ENCODE measurements around the gene ABLIM3.
"Not testable (repeated sequence)": the region's sequence is repeated elsewhere in the genome, so short reads cannot be mapped to it uniquely, and the experiment has no call there.

Gene ABLIM3

DNA sequence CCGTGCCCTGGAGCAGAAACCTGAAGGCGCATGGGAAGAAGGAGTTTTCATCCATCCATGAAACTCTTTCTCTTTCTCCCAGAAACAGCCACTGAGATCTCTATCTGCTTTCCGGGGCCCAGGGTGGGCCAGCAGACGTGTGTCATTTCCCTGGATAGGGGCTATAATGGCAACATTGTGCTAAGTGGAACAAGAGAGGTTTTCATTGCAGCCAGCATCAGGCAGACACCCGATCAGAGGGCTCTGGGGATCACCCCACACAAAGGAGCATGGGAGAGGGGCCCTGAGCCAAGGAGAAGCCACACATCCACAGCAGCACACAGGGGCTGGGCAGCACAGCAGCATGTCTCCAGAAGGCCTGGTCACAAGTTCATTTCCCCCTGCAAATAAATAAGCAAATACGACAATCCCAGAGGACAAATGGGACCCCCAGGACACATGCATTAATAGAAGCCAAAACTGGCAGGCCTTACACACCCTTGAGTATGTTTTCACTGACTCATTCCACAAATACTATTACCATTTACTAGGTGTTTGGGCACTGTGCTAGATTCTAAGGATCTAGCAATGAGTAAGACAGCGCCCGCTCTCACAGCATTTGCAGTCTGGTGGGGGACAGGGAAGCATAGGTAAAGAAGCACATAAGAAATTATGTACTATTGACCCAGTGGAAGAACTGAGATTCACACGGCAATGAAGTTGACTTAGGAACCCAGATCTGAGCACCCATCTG lies 126.1 kb downstream of the ABLIM3 start:
- ChIA-PET CTCF (interaction anchor here (1.2 to 1.3 kb wide), 2 partner anchors 14 to 153 kb away, joined by 3 to 5 read pairs; no protein-coding TSS in a partner anchor), POLR2A (no interaction called here)
- no peak for TF ChIP-seq FOXM1 (IDR thresholded peaks at IDR 0.05; ENCODE audit: borderline replicate concordance)
- no peak for TF ChIP-seq L3MBTL2 (conservative IDR thresholded peaks at IDR 0.05)
- TF ChIP-seq HDGF (IDR thresholded peaks at IDR 0.05; ENCODE audit: borderline replicate concordance) = no peak
- no peak for TF ChIP-seq ARNT (IDR thresholded peaks at IDR 0.05)
- TF ChIP-seq LEF1 (IDR thresholded peaks at IDR 0.05; ENCODE audit: borderline replicate concordance) = no peak
- no peak for DNase-seq (ENCODE audit: extremely low spot score)

DNA sequence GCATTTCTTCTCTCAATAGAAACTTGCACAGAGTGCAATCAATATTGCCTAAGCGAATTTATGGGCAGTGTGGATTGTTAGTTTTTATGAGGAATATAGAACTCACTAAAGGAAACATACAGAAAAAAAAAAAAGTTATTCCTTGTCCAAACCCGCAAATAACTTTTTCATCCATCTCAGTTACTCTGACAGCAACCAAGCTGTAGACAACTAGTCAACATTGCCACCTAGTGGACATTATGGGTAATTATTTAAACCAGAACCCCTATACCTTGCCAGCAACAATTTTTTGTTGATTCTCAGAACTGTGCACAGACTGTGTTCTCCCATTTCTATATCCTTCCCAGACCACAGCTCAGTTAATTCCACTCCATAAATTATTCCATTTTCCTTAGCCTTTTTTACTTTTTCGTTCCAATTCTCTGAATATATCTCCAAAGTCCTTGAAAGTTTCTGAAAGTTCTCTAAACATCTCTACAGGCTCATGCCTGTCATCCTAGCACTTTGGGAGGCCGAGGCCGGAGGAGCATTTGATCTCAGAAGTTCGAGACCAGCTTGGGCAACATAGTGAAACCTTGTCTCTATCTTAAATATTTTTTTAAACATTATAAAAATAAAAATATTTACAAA lies 127.8 kb downstream of the ABLIM3 start:
- ChIA-PET CTCF (interaction anchor here (0.6 to 1.5 kb wide), 9 partner anchors 12 to 529 kb away, joined by 3 to 10 read pairs (median 3); partner anchors contain the start of gene ABLIM3), POLR2A (interaction anchor here (0.6 kb wide), 1 partner anchor 407 kb away, joined by 5 read pairs; no protein-coding TSS in a partner anchor)
- peak; percentile 60 for DNase-seq (ENCODE audit: extremely low spot score)
- TF ChIP-seq NFRKB (IDR thresholded peaks at IDR 0.05) = no peak
- TF ChIP-seq, protein P1, sequence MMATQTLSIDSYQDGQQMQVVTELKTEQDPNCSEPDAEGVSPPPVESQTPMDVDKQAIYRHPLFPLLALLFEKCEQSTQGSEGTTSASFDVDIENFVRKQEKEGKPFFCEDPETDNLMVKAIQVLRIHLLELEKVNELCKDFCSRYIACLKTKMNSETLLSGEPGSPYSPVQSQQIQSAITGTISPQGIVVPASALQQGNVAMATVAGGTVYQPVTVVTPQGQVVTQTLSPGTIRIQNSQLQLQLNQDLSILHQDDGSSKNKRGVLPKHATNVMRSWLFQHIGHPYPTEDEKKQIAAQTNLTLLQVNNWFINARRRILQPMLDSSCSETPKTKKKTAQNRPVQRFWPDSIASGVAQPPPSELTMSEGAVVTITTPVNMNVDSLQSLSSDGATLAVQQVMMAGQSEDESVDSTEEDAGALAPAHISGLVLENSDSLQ (IDR thresholded peaks at IDR 0.05) = peak; percentile 40; the same call in 1 of the 2 replicates

DNA sequence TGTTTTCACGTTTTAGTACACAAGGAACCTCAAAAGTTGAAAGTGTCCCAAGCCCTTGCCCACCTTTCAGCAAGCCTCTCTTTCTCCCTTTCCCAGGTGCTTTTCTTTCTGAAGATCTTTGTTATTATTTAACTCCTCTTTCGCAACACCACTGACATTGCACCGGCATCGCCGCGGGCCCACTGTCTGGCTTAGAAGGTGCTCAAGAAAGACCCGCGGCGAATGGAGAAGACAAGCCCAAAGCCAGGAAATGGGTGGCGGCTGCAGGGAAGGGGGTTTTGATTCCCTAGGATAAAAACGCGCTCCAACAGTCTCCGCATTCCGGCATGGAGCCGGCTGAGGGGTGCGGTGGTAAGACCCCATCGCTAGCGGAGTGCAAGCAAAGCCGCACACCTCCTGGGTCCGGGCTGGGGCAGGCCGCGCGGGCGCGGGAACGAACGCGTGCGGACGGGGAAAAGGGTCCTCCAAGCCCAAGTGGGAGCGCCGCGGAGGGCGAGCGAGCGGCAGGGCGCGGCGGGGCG lies 130.0 kb downstream of the ABLIM3 start:
- ChIA-PET POLR2A (no interaction called here), CTCF (interaction anchor here (0.6 kb wide), 3 partner anchors 152 to 480 kb away, joined by 3 read pairs; no protein-coding TSS in a partner anchor)
- no peak for DNase-seq (ENCODE audit: extremely low spot score)
- TF ChIP-seq HDGF (IDR thresholded peaks at IDR 0.05; ENCODE audit: borderline replicate concordance) (no peak), ARNT (IDR thresholded peaks at IDR 0.05) (no peak), SP1 (IDR thresholded peaks at IDR 0.05) (no peak), TARDBP (IDR thresholded peaks at IDR 0.05) (no peak), ZNF384 (IDR thresholded peaks at IDR 0.05) (no peak), L3MBTL2 (conservative IDR thresholded peaks at IDR 0.05) (no peak; the same call in 1 of the 2 replicates), SUZ12 (IDR thresholded peaks at IDR 0.05) (no peak)
- TF ChIP-seq, protein P1 (IDR thresholded peaks at IDR 0.05) = no peak

DNA sequence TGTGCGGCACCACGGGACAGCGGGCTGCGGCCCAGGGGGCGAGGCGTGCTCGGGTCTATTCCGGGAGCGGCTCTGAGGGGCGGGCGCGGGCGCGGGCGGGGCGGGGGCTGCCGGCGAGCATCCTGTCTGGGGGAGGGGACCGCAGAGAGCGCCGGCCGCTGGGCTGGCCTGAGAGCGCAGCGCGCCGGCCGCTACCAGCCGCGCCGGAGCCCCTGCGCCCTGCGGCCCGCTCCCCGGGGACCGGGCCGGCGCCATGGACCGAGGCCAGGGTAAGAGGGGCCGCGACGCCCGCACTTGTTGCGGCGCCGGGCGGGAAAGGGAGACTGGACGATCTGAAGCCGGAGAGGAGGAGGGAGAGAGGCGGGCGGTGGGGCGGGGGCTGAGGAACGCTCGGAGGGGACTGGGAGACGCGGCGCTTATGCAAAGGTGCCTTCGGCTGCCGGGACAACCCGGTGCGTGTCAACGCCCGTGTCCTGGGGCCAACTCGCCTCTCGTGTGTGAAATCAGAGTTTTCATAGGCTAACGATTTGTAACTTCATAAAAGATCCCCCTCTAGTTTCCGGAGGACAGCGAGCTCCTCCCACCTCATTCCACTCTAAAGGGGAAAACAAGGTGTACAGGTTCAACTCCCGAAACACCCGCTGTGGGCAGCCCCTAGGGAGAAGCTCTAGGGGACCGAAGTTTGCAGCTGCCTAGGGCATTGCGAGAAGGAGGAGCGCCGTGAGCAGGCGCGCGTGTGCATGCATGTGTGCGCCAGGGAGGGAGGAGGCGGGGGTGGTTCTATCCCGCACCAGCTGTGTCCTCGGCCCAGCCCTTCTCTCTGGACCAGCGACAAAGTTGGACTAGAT lies 130.6 kb downstream of the ABLIM3 start, which contains the start of gene AFAP1L1:
TSS of gene AFAP1L1 (plus strand) at position 144 of the 848 bp plus-strand sequence. CDS start at position 254, 110 bp downstream.
- peak; percentile 58 for DNase-seq (ENCODE audit: extremely low spot score)
- POLR2A ChIA-PET = interaction anchor here (0.8 to 0.9 kb wide), 2 partner anchors 29 to 49 kb away, joined by 3 read pairs; no protein-coding TSS in a partner anchor
- CTCF ChIA-PET = interaction anchor here (1.0 kb wide), 1 partner anchor 134 kb away, joined by 3 read pairs; no protein-coding TSS in a partner anchor
- TF ChIP-seq SUZ12 (IDR thresholded peaks at IDR 0.05) = no peak
- TF ChIP-seq, protein P1 (IDR thresholded peaks at IDR 0.05) = no peak
- TF ChIP-seq L3MBTL2 (conservative IDR thresholded peaks at IDR 0.05) = peak; percentile 40

DNA sequence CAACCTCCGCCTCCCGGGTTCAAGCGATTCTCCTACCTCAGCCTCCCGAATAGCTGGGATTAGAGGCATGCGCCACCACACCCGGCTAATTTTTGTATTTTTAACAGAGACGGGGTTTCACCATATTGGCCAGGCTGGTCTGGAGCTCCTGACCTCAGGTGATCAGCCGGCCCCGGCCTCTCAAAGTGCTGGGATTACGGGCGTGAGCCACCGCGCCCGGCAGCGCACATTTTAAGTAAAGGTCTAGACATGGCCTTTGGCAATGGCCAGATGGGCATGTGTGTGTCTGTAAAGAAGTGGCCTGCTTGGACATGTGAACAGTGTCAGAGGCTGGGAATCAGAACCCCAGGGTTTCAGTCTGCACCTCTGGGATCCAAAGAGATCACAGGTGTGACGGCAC lies 131.5 kb downstream of the ABLIM3 start:
- ChIA-PET CTCF (interaction anchor here (0.6 to 1.0 kb wide), 2 partner anchors 42 to 135 kb away, joined by 3 read pairs; no protein-coding TSS in a partner anchor), POLR2A (interaction anchor here (0.8 to 0.9 kb wide), 2 partner anchors 28 to 48 kb away, joined by 3 read pairs; no protein-coding TSS in a partner anchor)
- not testable (repeated sequence) for DNase-seq (ENCODE audit: extremely low spot score)

DNA sequence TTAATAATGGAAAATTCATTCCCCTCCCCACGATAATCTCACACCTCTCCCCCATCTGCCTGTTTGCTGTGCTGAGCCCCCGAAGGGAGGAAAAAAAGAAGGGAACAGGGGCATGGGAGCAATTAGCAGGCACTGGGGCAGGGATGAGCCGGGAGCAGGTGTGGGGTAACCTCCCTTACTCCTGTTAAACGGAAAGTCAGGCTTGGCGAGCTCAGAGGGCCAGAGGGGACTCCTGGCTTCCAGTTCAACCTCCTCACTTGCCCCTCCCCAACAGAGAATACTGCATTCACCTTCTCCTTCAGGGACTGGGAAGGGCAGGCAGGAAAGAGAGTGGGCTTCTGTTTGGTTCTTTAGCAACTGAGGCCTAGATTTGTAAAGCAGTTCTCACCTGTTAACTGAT lies 131.9 kb downstream of the ABLIM3 start:
- no peak for TF ChIP-seq L3MBTL2 (conservative IDR thresholded peaks at IDR 0.05)
- no peak for TF ChIP-seq ELF4 (IDR thresholded peaks at IDR 0.05)
- no peak for TF ChIP-seq FOXM1 (IDR thresholded peaks at IDR 0.05; ENCODE audit: borderline replicate concordance)
- no peak for TF ChIP-seq FOXA1 (IDR thresholded peaks at IDR 0.05)
- no peak for TF ChIP-seq NFRKB (IDR thresholded peaks at IDR 0.05)
- CTCF ChIA-PET = interaction anchor here (0.6 to 1.0 kb wide), 2 partner anchors 42 to 135 kb away, joined by 3 read pairs; no protein-coding TSS in a partner anchor
- no peak for DNase-seq (ENCODE audit: extremely low spot score)
- POLR2A ChIA-PET = no interaction called here

DNA sequence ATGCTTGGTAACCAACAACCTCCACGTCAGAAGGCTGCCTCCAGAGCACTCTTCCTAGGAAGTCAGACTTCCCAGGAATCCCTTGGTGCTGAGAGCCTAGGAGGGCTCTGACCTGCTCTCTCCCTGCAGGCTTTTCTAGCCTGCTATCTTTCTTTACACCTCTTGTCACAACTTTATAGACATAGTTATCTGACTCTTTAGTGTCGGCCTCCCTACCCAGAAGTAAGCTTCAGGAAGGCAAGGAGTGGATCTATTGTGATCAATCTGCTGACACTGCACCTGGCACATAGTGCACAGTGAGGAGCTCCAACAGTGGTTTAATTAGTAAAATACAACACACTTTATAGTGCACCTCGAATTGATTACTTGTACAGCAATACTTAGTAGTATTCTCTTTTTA lies 132.7 kb downstream of the ABLIM3 start:
- CTCF ChIA-PET = no interaction called here
- no peak for DNase-seq (ENCODE audit: extremely low spot score)
- TF ChIP-seq FOXK2 (IDR thresholded peaks at IDR 0.05) = no peak
- no peak for TF ChIP-seq FOXA1 (IDR thresholded peaks at IDR 0.05)
- no peak for TF ChIP-seq ARNT (IDR thresholded peaks at IDR 0.05)
- no peak for TF ChIP-seq L3MBTL2 (conservative IDR thresholded peaks at IDR 0.05)
- TF ChIP-seq FOXM1 (IDR thresholded peaks at IDR 0.05; ENCODE audit: borderline replicate concordance) = no peak
- no peak for TF ChIP-seq SUZ12 (IDR thresholded peaks at IDR 0.05)
- no peak for TF ChIP-seq SP1 (IDR thresholded peaks at IDR 0.05)
- no peak for TF ChIP-seq NFRKB (IDR thresholded peaks at IDR 0.05)
- TF ChIP-seq TARDBP (IDR thresholded peaks at IDR 0.05) = no peak
- TF ChIP-seq, protein P1 (IDR thresholded peaks at IDR 0.05) = no peak
- no peak for TF ChIP-seq LEF1 (IDR thresholded peaks at IDR 0.05; ENCODE audit: borderline replicate concordance)
- POLR2A ChIA-PET = no interaction called here
